HepG2 (cell line): Measurements from ENCODE around the gene IER2. TPM values are rescaled to one million over a fixed set of nuclear protein-coding genes. Genes with fewer than 3 reads are reported as not detected.

Experiments
- AKNA ChIP-seq: sonication (generic); formaldehyde crosslinking; IDR thresholded peaks from 2 replicates; pipeline ENCODE4 v1.4.0; 2020; ENCODE audit warnings: missing genetic modification reagents, borderline replicate concordance
- EHMT2 ChIP-seq: fragments of 200-600 bp; sonication (generic); IDR thresholded peaks from 2 replicates; pipeline ENCODE4 v1.7.0; 2017; ENCODE audit warnings: antibody characterized with exemption, low read depth, low read length, borderline replicate concordance
- GTF3A ChIP-seq: sonication (generic); formaldehyde crosslinking; conservative IDR thresholded peaks from 2 replicates; pipeline ENCODE4 v1.4.0; 2020; ENCODE audit warnings: mild to moderate bottlenecking, missing genetic modification reagents
- HNF1B ChIP-seq: sonication (generic); formaldehyde crosslinking; IDR thresholded peaks from 2 replicates; pipeline ENCODE4 v1.5.1; 2020; ENCODE audit warnings: mild to moderate bottlenecking, moderate library complexity, missing genetic modification reagents
- ISX ChIP-seq: sonication (generic); formaldehyde crosslinking; conservative IDR thresholded peaks from 2 replicates; pipeline ENCODE4 v1.5.0; 2020; ENCODE audit warnings: missing genetic modification reagents
- MTF2 ChIP-seq: sonication (generic); formaldehyde crosslinking; IDR thresholded peaks from 2 replicates; pipeline ENCODE4 v1.5.0; 2020; ENCODE audit warnings: missing genetic modification reagents, borderline replicate concordance
- MYC ChIP-seq: sonication (generic); formaldehyde crosslinking; IDR thresholded peaks from 2 replicates; pipeline ENCODE4 v1.9.0; 2021; ENCODE audit warnings: missing genetic modification reagents, borderline replicate concordance
- PLSCR1 ChIP-seq: sonication (generic); formaldehyde crosslinking; IDR thresholded peaks from 2 replicates; pipeline ENCODE4 v1.5.0; 2020; ENCODE audit warnings: missing genetic modification reagents, mild to moderate bottlenecking, borderline replicate concordance
- RFXAP ChIP-seq: sonication (generic); formaldehyde crosslinking; IDR thresholded peaks from 2 replicates; pipeline ENCODE4 v1.4.0; 2020; ENCODE audit warnings: missing genetic modification reagents, borderline replicate concordance
- SIN3A ChIP-seq: IDR thresholded peaks from 2 replicates; pipeline ENCODE4 v1.6.1; 2011; ENCODE audit warnings: low read depth, mild to moderate bottlenecking, control low read depth, low read length, borderline replicate concordance
- STAG1 ChIP-seq: sonication (generic); formaldehyde crosslinking; IDR thresholded peaks from 2 replicates; pipeline ENCODE4 v1.4.0; 2020; ENCODE audit warnings: missing genetic modification reagents
- TBX3 ChIP-seq: fragments of 450-650 bp; IDR thresholded peaks from 2 replicates; pipeline ENCODE4 v1.6.1; 2017; ENCODE audit warnings: antibody characterized with exemption, mild to moderate bottlenecking, inconsistent platforms, borderline replicate concordance
- TCF7 ChIP-seq: sonication (generic); IDR thresholded peaks from 2 replicates; pipeline ENCODE4 v1.6.1; 2016; ENCODE audit warnings: antibody characterized with exemption, low read depth
- ZBTB39 ChIP-seq: sonication (generic); formaldehyde crosslinking; IDR thresholded peaks from 2 replicates; pipeline ENCODE4 v1.5.0; 2020; ENCODE audit warnings: missing genetic modification reagents
- ZNF557 ChIP-seq: sonication (generic); formaldehyde crosslinking; IDR thresholded peaks from 2 replicates; pipeline ENCODE4 v1.4.0; 2020; ENCODE audit warnings: missing genetic modification reagents
- ZNF589 ChIP-seq: sonication (generic); formaldehyde crosslinking; conservative IDR thresholded peaks from 2 replicates; pipeline ENCODE4 v1.8.0; 2022; ENCODE audit warnings: mild to moderate bottlenecking, moderate library complexity, missing genetic modification reagents
- ZNF598 ChIP-seq: sonication (generic); formaldehyde crosslinking; IDR thresholded peaks from 2 replicates; pipeline ENCODE4 v1.5.1; 2020; ENCODE audit warnings: mild to moderate bottlenecking, missing genetic modification reagents, borderline replicate concordance
- ZNF747 ChIP-seq: sonication (generic); formaldehyde crosslinking; IDR thresholded peaks from 2 replicates; pipeline ENCODE4 v1.8.1; 2023; ENCODE audit warnings: missing genetic modification reagents, mild to moderate bottlenecking, borderline replicate concordance
- ZNF891 ChIP-seq: sonication (generic); formaldehyde crosslinking; IDR thresholded peaks from 2 replicates; pipeline ENCODE4 v1.5.0; 2020; ENCODE audit warnings: mild to moderate bottlenecking, missing genetic modification reagents
- ZSCAN20 ChIP-seq: sonication (generic); formaldehyde crosslinking; IDR thresholded peaks from 2 replicates; pipeline ENCODE4 v1.4.0; 2020; ENCODE audit warnings: missing genetic modification reagents, mild to moderate bottlenecking, borderline replicate concordance
- polyA plus RNA-seq, 8 experiments: library from polyadenylated mRNA; depleted of rRNA in 3 of 8; stranded (reverse) in 7 of 8; unstranded in 1 of 8; fragments of >200 nt; fragmentation: Illumina TruSeq in 4 of 8; extraction: Trizol in 4 of 8; gene quantifications; 2 replicates each; pipeline versions ENCODE4 v1.2.1 to v1.2.3, GENCODE V29; 2011 to 2016; ENCODE audit warnings: low read depth in 4 of 8, missing spikeins in 1 of 8, mixed read lengths in 1 of 8; ENCODE audit not compliant: insufficient read depth in 1 of 8
- total RNA-seq, 5 experiments: library from RNA; depleted of rRNA; stranded (reverse); fragments of >200 nt; fragmentation: Illumina TruSeq; extraction: Trizol; gene quantifications; 2 replicates each; pipeline ENCODE4 v1.2.3, GENCODE V29; 2016; ENCODE audit warnings: low read depth in 1 of 5

The IER2 gene
- total and polyA plus RNA-seq, 2 of the 13 experiments (the other 11 are each of a cell fraction or from before 2014, with no cell fraction given), result 10.1 to 14.3 TPM

GRCh38 chr19:13151605-13152355, 1.6 kb downstream of the IER2 start (continued):
- TF ChIP-seq AKNA (CRISPR knock-in tag) (no peak), RFXAP (peak; percentile 67; the same call in 1 of the 2 replicates), HNF1B (CRISPR knock-in tag) (peak; percentile 87), SIN3A (peak; percentile 23; the same call in 1 of the 2 replicates), MYC (peak; percentile 93), STAG1 (no peak; the same call in 1 of the 2 replicates), ZNF598 (CRISPR knock-in tag) (no peak), ZSCAN20 (CRISPR knock-in tag) (no peak), ZNF589 (CRISPR knock-in tag) (no peak), GTF3A (CRISPR knock-in tag) (no peak), MTF2 (no peak), ISX (CRISPR knock-in tag) (no peak), ZNF747 (CRISPR knock-in tag) (no peak), ZBTB39 (CRISPR knock-in tag) (no peak), TCF7 (no peak), PLSCR1 (CRISPR knock-in tag) (no peak), ZNF891 (CRISPR knock-in tag) (peak; percentile 74), EHMT2 (no peak), ZNF557 (0 out of 2 replicates have a peak, but pooled peaks have one; percentile 37), TBX3 (no peak)
